GM21576 (cell line): ENCODE data around the gene CPLX3.

ENCODE experiments used
- ATAC-seq: cut with Tn5 transposase; IDR thresholded peaks from one replicate; pipeline ENCODE4 v1.9.1; 2021; ENCODE audit warnings: mild to moderate bottlenecking, moderate library complexity; ENCODE audit not compliant: unreplicated experiment

Gene CPLX3

DNA sequence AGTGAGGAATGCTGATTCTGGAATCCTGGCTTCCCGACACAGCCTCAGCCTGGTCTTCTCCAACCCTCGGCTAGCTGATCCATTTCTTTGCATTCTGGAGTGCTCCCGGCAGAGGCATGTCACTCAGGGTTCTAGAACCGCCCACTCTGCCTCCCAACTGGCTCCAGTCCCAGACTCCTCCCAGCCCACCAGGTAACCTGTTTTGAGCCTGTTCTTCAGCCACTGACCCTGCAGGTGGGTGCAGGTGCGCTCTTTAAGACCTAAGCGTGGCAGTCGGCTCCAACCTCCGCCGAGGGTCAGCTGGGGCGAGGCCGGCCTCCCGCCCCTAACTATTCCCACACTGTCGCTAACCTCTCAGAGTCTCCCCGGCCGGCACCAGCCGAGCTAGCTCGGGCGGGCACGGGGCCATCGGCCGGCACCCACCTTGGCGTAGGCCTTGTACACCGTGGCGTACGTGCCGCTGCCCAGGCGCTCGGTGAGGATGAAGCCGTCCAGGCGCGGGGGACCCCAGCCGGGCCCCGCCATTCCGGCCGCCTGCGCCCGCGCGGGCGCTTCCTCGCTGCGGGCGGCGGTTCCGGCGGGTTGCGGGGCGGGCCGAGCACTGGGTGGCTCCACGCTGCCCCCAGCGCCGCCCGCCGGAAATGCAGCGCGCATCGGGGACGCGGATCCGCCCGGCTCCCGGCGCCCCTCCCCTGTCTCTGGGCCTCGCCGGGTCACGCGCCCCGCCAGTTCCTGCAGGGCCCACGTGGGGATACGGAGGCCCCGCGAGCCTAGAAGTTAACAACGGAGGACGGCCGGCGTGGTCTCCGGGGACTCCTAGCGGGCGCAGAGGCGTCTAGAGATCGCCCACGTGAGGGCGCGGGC lies 16.4 kb downstream of the CPLX3 start, which contains the start of gene ULK3:
Gene ULK3, minus strand, starts transcription at position 576 of the 864 bp plus-strand sequence. Its CDS starts 51 bp downstream, at position 525.
- ATAC-seq, result peak; percentile 75

DNA sequence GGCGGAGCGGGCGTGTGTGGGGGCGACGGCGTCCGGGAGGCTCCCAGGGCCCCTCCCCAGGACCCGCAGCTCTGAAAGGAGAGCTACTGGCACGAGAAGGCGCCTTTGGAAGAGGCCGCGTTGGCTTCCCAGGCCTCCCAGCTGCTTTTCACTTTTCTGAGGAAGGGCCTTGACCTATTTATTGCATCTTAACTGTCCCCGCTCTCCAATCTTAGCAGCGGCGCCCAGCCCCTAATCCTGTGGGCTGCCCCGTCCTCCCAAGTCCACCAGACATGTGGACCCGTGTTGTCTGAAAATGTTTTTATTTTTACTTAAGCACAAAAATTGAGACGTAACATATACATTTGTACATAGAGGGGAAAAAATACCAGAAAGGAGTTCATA lies 17.0 kb downstream of the CPLX3 start:
- no peak for ATAC-seq

DNA sequence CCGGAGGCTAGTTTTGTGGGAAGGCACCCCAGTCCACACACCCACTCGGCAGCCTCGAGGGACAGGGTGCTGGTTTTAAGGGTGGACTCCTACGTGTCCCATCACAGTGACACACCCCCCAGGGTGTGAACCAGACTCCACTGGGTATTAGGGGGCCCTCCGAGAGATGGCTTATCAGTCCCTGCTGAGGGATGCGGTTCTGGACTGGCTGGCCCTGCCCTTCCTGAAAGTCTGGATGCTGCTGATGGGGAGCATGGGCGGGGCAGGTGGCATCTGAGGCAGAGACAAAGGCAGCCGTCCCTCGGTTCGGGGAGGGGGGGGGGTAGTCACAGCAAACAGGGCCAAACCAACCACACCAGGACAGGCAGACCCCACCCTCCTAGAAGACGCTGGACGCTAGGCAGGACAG lies 17.5 kb downstream of the CPLX3 start:
- no peak for ATAC-seq

DNA sequence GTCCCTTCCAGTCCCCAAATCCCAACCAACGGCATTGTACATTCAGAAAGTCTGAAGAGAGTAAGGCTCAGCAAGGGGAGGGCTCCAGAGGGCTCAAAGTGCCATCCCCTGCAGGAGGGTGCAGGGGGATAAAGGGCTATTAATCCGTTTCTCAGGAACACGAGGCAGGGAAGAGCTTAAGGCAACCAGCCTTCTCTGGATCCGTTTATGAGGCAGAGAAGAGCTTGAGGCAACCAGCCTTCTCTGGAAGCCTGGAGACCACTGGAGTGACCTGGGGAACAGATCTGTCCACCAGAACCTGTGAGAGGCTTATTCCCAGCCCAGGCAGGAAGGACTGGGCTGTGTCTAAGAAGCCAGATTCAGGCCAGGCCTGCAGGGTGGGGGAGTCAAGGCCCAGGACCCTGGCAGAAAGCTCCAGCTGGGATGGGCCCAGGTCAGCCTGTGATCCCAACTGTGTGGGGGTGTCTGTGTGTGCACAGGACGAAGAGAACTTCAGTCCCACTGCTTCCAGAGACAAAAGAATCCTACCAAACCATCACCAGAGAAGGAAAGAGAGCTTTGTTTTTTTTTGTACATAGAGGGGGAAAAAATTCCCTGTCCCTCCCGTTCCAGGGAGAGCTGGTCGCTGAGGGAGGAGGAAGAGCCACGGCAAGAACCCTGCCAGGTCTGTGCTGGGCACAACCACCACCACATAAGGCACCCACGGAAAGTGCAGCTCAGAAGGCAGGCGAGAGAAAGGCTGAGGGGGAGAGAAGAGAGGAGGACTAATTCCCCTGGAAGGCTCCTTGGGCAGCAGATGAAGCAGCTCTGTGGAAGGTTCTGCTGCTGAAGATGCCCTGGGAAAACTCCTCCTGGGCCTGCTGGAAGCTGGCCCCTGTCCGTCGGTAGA lies 18.1 kb downstream of the CPLX3 start:
- ATAC-seq, result no peak

DNA sequence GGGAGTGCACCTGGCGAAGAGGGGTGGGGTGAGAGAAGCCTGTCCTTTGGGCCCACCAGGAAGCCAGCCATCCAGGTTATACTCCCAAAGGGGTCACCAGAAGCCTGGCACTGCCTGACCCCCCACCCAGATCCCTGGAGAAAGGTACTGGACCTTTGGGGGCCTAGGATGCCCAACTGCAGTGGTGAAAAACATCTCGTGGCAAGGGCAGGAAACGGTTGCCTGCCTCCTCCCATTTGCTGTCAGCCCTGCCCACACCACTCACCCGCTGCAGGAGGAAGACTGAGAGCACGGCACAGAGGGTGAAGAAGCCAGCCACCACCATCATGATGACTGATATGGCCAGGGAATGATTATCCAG lies 18.8 kb downstream of the CPLX3 start:
- ATAC-seq, result no peak

DNA sequence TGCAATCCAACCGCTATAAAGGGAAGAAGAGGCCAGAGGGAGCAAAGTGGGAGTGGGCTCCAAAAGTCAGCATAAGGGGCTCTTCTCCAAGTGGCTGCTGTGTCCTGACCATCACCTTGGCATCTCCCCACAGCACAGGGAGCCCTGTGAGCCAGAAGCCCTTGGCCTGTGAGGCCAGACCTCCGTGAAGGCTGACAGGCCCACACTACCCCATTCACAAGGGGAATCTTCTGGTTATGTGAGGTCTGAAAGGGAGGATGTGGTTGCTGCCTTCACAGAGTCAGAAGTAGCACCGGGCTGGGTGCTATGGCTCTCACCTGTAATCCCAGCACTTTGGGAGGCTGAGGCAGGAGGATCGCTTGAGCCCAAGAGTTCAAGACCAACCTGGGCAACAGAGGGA lies 19.2 kb downstream of the CPLX3 start:
- no peak for ATAC-seq

DNA sequence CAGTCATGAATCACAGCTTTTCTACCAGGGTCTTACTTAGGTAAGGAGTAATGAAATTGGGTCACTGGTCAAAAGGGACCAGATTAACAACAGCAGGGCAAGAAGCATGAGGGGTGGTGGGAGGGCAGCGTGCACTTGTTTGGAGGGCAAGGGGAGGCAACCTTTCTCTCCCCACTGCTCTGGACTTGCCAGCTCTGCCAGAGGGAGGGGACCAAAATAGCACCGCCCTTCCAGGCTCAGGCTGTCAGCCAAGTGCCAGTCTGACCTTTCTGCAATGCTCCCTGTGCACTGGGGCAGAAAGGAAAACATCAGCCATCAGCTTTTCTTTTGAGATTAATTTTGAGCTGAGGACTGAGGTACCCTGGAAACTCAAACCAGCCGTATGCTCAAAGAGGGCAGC lies 21.0 kb downstream of the CPLX3 start:
- no peak for ATAC-seq

DNA sequence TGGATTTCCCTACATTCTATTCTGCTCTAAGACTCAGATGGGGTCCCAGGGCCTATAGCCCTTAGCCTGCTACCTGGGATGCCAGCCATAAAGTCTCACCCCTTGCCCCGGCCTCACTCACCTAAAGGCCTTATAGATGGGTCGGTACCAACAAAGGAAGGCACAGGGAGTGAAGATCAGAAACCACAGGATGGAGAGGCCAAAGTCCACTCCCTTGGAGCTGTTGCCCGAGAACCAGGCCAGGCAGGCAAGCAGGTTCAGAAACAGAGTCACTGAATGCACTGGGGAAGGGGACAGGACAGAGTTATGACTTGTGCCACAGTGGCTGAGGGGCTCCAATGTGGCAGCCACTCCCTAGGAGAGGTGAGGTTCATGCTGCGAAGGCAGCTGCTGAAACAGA lies 24.0 kb downstream of the CPLX3 start:
- no peak for ATAC-seq

DNA sequence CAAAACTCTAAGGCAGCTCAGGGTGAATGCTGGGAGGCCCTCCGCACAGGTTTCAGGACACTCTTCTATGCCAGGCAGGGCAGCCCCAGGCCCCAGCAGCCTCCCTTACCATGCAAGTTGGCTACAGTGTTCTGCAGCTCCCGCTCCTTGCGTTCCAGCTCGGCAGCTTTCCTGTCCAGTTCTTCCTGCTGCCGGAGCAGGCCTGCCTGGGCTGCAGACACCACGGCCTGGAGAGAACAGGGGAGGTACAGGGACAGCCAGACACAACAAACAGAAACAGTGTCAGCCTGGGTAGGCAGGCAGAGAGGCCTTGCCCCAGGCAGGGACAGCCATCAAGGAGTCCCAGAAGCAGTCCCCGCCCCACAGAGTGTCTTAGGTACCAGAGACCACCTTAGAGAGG lies 25.5 kb downstream of the CPLX3 start:
- no peak for ATAC-seq

DNA sequence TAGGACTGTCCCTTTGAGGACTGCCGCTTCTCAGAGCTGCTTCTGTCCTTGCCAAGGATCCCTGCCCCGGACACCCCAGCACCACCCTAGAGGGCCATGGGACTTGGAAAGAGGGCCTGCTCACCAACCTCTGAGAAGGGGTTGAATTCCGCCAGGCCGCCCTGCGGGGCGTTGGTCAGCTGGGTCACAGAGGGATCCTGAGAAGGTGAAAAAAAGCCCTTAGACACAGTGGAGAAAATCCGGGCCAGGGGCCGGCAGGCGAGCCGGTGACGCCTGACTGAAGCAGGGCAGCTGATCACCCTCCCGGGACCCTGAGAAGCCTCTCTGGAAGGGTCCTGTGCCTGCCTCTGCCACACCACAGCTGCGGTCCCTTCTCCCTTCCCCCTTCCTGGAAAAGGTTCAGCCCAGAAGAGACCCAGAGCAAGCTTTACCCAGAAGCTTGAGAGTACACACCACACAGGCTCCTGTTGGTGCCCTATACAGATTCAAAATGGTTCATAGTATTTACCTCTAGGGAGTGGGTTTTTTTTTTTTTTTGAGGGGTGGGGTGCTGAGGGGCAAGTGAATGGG lies 28.1 kb downstream of the CPLX3 start:
- ATAC-seq, result no peak

DNA sequence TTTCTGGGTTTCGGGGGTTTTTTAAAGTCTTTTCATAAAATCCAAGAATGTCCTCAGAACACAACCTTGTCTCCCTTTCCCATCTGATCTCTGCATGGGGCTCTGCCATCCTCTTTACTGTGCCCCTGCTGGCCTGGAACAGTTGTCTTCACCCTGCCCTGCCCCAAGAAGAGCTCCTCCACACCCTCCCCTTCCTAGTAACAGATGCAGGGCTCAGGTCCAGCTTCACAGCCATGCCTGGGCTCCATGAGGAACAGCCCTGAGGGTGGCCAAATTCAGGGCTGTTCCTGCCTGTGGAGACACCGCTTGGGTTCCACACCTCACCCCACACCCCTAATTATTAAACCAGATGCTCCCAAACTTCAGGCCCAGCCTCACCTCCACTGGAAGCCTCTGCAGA lies 29.4 kb downstream of the CPLX3 start:
- ATAC-seq, result no peak

DNA sequence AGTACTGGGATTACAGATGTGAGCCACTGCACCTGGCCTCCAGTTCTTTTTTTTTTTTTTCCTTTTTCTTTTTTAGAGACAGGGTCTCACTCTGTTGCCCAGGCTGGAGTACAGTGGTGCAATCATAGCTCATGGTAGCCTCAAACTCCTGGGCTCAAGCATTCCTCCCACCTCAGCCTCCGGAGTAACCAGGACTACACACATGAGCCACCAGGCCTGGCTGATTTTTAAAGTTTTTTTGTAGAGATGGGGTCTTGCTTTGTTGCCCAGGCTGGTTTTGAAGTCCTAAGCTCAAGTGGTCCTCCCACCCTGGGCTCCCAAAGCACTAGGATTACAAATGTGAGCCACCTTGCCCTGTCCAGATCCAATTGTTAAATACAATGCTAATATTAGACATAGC lies 30.1 kb downstream of the CPLX3 start:
- ATAC-seq, result no peak

DNA sequence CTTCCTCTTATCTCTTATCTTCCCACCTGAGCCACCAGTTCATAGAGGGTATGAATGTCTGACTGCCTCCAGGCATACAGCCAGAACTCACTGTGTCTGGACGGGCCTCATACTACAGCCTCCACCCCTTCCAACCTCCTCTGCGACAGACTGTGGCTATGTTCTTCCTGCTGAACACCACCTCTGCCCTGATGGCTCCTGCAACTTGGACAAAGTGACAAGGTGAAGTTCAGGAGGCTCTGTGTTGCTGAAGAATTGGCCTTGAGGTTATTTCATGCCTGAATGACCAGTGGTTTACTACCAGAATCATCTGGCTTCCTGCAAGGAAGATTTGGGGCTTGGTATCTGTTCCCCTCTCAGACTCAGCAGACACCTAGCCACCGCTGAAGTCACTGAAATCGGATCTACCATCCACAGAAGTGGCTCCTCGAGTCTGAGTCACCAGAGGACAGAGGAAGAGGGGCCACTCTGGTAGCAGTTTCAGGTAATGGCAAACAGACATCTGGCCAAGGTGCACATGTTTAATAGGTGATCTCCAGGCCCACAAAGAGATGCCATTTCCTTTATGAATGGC lies 30.7 kb downstream of the CPLX3 start:
- peak; percentile 75 for ATAC-seq

DNA sequence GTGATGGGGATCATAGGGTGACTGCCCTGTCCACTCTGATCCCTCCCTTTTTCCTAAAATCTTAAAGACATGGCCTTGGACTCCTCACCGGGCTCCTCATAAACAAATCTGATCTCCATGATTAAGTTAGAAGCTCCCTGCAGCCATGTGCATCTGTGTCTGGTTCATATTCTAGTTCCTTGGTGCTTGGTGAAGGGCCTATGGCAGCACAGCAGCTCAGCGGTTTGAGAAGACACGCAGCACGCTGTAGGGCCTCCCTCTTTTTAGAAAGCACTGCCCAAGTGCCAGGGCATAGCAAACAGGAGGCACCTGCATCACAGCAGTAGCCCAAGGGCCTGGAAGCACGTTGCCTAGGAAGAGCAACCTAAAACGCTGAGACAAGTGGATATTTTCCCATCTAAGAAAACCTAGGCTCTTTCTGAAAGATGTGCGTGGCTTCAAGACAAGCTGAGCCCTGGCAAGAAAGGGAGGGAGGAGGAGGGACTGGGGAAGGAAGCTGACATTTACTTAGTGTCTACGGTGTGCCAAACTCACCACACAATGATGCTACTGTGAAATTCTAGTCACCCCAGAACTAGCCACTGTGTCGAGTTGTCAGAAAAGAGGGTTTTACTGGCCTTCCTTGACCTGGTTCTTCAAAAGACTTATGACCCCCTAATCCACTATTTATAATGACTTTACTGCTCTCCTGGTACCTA lies 31.4 kb downstream of the CPLX3 start:
- peak; percentile 23 for ATAC-seq

DNA sequence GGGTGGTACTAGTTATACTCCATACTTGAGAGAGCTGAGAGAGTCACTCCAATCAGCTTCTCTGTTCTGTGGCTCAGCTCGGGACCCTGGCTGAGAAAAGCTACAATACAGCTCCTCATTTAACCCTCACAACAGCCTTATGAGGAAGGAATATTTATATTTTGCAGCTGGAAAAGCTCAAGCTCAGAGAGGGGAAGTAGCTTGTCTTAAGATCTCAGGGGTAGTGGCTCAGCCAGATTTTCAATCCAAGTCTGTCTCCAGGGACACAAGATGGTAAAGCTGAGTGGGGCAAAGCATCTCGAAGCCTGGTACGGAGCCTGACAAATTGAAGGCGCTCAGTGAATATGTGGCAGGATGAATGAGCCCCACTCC lies 31.9 kb downstream of the CPLX3 start:
- ATAC-seq, result no peak

DNA sequence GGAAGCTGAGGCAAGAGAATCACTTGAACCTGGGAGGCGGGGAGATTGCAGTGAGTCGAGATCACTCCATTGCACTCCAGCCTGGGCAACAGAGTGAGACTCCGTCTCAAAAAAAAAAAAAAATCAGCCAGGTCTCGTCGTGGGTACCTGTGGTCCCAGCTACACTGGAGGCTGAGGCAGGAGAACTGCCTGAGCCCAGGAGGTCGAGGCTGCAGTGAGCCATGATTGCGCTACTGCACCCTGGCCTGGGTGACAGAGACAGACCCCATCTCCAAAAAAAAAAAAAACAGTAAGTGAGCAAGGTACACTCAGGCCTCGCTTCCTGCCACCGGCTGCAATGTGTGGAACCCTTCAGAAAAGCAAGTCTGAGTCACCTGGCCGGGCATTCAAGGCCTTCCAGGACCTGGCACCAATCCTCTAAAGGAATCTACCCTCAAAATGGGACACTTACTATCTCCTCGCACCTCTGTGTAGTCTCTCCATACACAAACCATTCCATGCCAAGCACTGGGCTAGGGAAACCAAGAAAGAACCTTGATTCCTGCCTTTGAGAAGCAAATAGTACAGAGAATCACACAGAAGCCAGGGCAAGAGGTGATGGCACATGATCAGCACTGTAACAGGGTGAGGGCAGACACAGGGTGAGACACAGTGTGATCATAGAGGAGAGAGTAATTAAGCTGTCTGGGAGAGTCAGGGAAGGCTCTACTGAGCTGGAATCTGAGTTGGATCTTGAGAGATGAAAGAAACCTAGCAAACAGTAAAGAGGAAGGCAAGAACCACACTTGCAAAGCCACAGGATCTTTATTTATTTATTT lies 37.0 kb downstream of the CPLX3 start:
- no peak for ATAC-seq

DNA sequence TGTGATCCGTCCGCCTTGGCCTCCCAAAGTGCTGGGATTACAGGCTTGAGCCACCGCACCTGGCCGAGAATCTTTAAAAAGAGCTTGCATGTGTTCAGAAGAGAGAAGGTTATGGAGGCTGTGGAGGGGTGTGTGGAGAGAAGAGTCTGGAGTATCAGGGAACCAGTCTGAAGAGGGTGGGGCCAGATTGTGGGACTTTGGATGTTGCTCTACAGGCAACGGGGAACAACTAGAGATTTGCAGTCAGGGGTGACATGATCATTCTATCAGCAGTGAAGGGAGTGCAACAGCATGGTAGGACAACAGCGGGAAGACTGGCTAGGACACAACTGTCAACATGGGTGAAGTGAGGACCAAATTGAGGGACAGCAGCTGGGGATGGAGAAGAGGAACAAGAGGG lies 37.9 kb downstream of the CPLX3 start:
- no peak for ATAC-seq

DNA sequence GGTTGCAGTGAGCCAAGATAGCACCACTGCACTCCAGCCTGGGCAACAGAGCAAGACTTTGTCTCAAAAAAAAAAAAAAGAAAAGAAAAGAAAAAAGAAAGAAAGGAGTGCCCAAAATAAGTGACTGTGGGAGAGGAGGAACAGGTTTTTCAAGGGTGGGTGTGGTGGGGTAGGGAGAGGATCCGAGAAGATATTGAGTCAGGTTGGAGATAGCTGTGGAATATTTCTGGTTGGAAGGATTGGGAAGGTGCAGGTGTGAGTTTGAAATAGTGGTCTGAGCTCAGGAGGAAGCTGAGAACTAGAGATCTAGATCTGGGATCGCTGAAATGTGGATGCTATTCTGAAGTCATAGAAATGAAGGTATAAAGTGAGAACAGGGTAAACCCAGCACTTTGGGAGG lies 38.9 kb downstream of the CPLX3 start:
- ATAC-seq, result no peak

DNA sequence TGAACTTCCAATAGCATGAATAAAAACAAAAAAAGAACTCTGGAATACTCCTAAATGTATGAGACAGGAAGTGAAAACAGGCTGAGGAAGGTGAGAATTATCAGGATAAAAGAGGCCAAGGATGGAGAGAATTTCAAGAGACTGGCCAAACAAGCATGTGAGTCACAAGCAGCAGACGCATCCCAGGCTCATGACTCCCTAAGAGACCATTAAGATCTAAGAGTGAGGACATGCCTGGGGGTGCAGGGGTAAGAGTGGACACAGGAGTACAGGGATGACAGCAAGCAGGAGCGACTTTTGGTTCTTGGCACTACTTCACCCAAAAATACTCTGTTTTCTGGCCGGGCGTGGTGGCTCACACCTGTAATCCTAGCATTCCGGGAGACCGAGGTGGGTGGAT lies 39.7 kb downstream of the CPLX3 start:
- ATAC-seq, result no peak

DNA sequence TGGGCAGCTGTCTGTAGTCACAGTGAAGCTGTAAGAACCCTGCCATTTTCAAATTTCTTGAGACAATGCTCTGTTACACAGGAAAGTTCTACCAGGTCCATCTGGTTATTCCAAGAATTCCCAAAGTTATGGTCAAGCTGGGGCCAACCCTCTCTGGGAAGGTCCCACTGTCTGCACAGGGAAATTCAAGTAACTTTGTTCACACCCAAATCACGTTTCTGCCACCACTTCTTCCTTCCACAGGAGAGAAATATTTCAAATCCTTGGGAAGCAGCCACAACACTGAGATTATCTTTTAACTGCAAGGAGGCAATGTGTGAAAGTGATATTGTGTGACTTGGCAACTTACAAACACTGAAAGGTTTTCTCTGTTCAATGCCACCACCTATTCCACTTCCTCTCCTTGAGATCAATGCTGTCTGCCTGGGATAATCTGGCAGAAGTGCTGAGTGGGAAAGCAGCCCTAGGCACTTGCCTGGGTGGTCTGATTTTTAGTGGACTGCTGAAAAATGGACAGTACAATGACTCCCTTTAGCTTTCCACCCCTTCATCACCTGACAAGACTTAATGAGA lies 41.1 kb downstream of the CPLX3 start:
- no peak for ATAC-seq
